Nephron progenitor cell (in vitro differentiated cells): Measurements from ENCODE around the gene FAM193A.
A peak's percentile ranks its signal among the peaks of the same experiment; 100 is the strongest.
"Not testable (repeated sequence)": the region's sequence is repeated elsewhere in the genome, so short reads cannot be mapped to it uniquely, and the experiment has no call there.

Experiments
- DNase-seq: peaks from one replicate; pipeline ENCODE4 v3.0.0; 2021
- H3K27ac Mint-ChIP-seq: 2 replicates; pipeline ENCODE4 v1.8.0; 2021; ENCODE audit warnings: mild to moderate bottlenecking, moderate library complexity, mixed read lengths
- H3K27me3 Mint-ChIP-seq: 2 replicates; pipeline ENCODE4 v1.8.0; 2021; ENCODE audit warnings: mild to moderate bottlenecking, low read depth, mixed read lengths; ENCODE audit not compliant: poor library complexity
- H3K36me3 Mint-ChIP-seq: 2 replicates; pipeline ENCODE4 v1.8.0; 2021; ENCODE audit warnings: low read depth, mixed read lengths
- H3K4me1 Mint-ChIP-seq: 2 replicates; pipeline ENCODE4 v1.8.0; 2021; ENCODE audit warnings: mixed read lengths
- H3K4me3 Mint-ChIP-seq: 2 replicates; pipeline ENCODE4 v1.8.0; 2021; ENCODE audit warnings: mild to moderate bottlenecking, moderate library complexity, mixed read lengths
- H3K9me3 Mint-ChIP-seq: 2 replicates; pipeline ENCODE4 v1.8.0; 2021; ENCODE audit warnings: mild to moderate bottlenecking, moderate library complexity, mixed read lengths
- TF ChIP-seq, protein P1 (sequence below): fragments of 200-600 bp; sonication (generic); IDR thresholded peaks from 2 replicates; pipeline ENCODE4 v1.5.0; 2021; ENCODE audit warnings: antibody characterized with exemption

The FAM193A gene

DNA sequence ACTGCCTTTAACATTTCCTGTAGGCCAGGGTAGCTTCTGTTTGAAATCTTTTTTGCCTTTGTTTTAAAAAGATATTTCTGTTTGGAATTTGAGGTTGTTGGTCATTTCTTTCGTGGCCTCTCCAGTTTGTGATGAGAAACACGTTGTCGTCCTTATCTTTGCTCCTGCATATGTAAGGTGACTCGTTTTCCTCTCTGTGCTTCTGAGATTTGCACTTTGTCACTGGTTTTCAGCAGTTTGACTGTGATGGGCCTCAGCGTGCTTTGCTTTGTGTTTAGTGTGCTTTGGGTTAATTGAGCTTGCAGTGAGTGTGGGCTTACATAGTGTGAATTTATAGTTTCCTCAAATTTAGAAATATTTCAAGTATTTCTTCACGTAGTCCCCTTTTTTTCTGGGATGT lies 81.5 kb downstream of the FAM193A start:
- Mint-ChIP-seq H3K9me3 (peaks cover 6% of the 10 kb centered on the region), H3K4me3 (no peak overlapping the region), H3K36me3 (peaks cover 59% of the 10 kb centered on the region), H3K27me3 (no peaks in the 10 kb centered on the region), H3K27ac (peak overlapping the region; percentile 89), H3K4me1 (peaks cover 46% of the 10 kb centered on the region)
- TF ChIP-seq, protein P1, sequence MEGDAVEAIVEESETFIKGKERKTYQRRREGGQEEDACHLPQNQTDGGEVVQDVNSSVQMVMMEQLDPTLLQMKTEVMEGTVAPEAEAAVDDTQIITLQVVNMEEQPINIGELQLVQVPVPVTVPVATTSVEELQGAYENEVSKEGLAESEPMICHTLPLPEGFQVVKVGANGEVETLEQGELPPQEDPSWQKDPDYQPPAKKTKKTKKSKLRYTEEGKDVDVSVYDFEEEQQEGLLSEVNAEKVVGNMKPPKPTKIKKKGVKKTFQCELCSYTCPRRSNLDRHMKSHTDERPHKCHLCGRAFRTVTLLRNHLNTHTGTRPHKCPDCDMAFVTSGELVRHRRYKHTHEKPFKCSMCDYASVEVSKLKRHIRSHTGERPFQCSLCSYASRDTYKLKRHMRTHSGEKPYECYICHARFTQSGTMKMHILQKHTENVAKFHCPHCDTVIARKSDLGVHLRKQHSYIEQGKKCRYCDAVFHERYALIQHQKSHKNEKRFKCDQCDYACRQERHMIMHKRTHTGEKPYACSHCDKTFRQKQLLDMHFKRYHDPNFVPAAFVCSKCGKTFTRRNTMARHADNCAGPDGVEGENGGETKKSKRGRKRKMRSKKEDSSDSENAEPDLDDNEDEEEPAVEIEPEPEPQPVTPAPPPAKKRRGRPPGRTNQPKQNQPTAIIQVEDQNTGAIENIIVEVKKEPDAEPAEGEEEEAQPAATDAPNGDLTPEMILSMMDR: no peak
- no peak for DNase-seq

DNA sequence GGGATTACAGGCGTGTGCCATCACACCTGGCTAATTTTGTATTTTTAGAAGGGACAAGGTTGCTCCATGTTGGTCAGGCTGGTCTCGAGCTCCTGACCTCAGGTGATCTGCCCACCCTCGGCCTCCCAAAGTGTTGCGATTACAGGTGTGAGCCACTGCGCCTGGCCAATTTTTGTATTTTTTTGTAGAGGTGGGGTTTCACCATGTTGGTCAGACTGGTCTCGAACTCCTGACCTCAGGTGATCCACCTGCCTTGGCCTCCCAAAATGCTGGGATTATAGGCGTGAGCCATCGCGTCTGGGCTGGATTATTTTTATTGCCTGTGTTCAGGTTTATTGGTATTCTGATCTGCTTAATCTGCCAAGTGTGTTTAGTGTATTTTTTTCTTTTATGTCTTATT lies 82.3 kb downstream of the FAM193A start:
- not testable (repeated sequence) for DNase-seq

DNA sequence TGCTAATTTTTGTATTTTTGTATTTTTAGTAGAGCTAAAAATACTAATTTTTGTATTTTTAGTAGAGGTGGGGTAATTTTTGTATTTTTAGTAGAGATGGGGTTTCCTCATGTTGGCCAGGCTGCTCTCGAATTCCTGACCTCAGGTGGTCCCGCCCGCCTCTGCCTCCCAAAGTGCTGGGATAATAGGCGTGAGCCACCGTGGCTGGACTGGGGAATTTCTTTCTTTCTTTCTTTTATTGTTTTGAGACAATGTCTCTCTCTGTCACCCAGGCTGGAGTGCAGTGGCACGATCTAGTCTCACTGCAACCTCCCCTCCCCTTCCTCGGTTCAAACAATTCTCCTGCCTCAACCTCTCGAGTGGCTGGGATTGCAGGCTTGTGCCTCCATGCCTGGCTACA lies 83.0 kb downstream of the FAM193A start:
- TF ChIP-seq, protein P1: no peak
- Mint-ChIP-seq H3K27ac (no peak overlapping the region), H3K9me3 (peaks cover 6% of the 10 kb centered on the region), H3K4me1 (peaks cover 46% of the 10 kb centered on the region), H3K27me3 (peaks cover 5% of the 10 kb centered on the region), H3K36me3 (peaks cover 64% of the 10 kb centered on the region), H3K4me3 (no peak overlapping the region)
- no peak for DNase-seq

More for the DNA sequence above, 82.3 kb downstream of the FAM193A start:
- H3K9me3 Mint-ChIP-seq, H3K27me3 Mint-ChIP-seq, H3K27ac Mint-ChIP-seq, H3K4me3 Mint-ChIP-seq: not testable (repeated sequence)
- peaks cover 46% of the 10 kb centered on the region for H3K4me1 Mint-ChIP-seq
- H3K36me3 Mint-ChIP-seq: peaks cover 65% of the 10 kb centered on the region

DNA sequence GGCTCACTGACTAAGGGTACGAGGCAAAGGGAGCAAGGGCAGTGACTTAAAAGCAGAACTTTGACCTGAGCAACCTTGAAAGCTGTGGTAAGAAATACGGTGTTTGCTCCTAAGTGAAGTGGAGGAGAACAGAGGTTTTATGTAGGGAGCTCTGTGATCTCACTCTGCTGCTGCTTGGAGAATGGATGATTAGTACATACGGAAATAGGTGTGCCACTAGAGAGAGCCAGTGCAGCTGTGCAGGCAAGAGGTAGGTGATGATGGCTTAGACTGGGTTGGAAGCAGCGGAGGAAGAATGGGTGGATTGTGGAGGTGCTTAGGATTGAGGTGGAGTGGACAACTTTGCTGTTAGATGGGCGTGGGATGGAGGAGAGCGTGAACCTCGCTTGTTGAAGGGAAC lies 85.0 kb downstream of the FAM193A start:
- Mint-ChIP-seq H3K36me3 (peaks cover 60% of the 10 kb centered on the region), H3K4me3 (no peak overlapping the region), H3K9me3 (peaks cover 6% of the 10 kb centered on the region), H3K27me3 (peaks cover 5% of the 10 kb centered on the region), H3K4me1 (peaks cover 46% of the 10 kb centered on the region), H3K27ac (peak overlapping the region; percentile 73)
- TF ChIP-seq, protein P1: no peak
- DNase-seq: no peak

DNA sequence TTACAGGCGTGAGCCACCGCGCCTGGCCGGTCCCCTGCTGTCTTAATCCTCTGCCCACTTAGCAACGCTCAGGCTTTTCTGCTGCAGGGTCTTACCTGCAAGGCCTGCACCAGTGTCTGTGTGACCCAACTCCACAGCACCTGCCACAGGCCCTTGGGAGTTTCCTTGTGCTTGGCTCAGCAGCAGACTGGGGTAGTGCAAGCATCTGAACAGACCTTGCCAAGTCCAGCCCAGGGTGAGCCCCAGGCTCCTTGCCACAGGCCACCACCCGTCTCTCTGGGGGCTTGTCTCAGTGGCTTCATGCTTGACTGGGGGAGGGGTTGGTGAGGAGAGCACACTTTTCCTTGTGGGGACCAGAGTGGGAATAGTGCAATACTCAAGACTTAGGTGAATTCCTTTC lies 87.0 kb downstream of the FAM193A start:
- no peak overlapping the region for H3K4me3 Mint-ChIP-seq
- H3K27me3 Mint-ChIP-seq: peaks cover 5% of the 10 kb centered on the region
- peak overlapping the region; percentile 90 for H3K27ac Mint-ChIP-seq
- peaks cover 36% of the 10 kb centered on the region for H3K4me1 Mint-ChIP-seq
- TF ChIP-seq, protein P1: no peak
- H3K36me3 Mint-ChIP-seq: peaks cover 66% of the 10 kb centered on the region
- H3K9me3 Mint-ChIP-seq: peaks cover 6% of the 10 kb centered on the region
- no peak for DNase-seq

DNA sequence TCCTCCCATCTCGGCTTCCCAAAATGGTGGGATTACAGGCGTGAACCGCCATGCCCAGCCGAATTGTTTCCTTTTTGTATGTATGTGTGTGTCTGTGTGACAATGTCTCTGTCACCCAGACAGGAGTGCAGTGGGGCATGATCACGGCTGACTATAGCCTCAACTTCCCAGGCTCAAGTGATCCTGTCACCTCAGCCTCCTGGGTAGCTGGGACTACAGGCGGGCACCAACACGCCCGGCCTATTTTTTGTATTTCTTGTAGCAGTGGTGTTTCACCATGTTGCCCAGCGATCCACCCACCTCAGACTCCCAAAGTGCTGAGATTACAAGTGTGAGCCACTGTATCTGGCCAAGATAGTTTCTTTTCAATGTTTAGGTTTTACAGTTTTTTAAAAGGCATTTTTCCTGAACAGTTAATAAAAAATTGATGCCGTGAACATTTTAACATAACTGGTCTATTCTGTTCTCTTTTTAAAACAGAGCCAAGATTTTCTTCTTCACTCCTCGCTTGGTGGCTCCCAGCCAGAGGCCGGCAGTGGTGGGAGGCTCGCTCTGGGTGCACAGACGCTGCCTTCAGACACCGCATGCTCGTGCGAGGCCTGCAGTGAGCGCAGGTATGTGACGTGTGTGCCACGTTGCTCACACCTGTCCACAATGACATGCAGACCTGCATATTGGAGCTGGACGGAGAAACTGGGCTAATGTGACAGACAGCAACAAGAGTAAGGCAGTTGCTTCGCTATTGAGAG lies 88.5 kb downstream of the FAM193A start:
- peaks cover 5% of the 10 kb centered on the region for H3K9me3 Mint-ChIP-seq
- peak overlapping the region; percentile 51 for H3K27ac Mint-ChIP-seq
- H3K27me3 Mint-ChIP-seq: peaks cover 5% of the 10 kb centered on the region
- no peak for DNase-seq
- H3K4me1 Mint-ChIP-seq: peaks cover 26% of the 10 kb centered on the region
- no peak overlapping the region for H3K4me3 Mint-ChIP-seq
- H3K36me3 Mint-ChIP-seq: peaks cover 66% of the 10 kb centered on the region
- TF ChIP-seq, protein P1: no peak
